GM23338 (cell line): ENCODE measurements around the gene UST.

Experiments used
- CREB1 ChIP-seq: fragments of 250-450 bp; sonication (Bioruptor Pico); IDR thresholded peaks from 2 replicates; pipeline ENCODE4 v1.5.0; 2020; ENCODE audit warnings: low read depth, mild to moderate bottlenecking, moderate library complexity
- CTCF ChIP-seq, 2 experiments: fragments of 200-600 bp in 1 of 2; sonication (generic) in 1 of 2; conservative IDR thresholded peaks; 2 replicates each; pipeline versions ENCODE4 v1.5.1 to v1.6.1; 2016 to 2017; ENCODE audit warnings: antibody characterized with exemption in 2 of 2, low read depth in 2 of 2, mild to moderate bottlenecking in 2 of 2, moderate library complexity in 1 of 2
- ETS1 ChIP-seq: IDR thresholded peaks from 2 replicates; pipeline ENCODE4 v1.6.1; 2016; ENCODE audit warnings: antibody characterized with exemption
- EZH2 ChIP-seq: fragments of 200-600 bp; sonication (generic); IDR thresholded peaks from one replicate; pipeline ENCODE4 v1.8.0; 2017; ENCODE audit warnings: antibody characterized with exemption, mild to moderate bottlenecking, low read depth; ENCODE audit not compliant: unreplicated experiment
- EZH2phosphoT487 ChIP-seq: fragments of 200-600 bp; sonication (generic); IDR thresholded peaks from one replicate; pipeline ENCODE4 v1.8.1; 2018; ENCODE audit warnings: antibody characterized with exemption; ENCODE audit not compliant: unreplicated experiment
- JUNB ChIP-seq: IDR thresholded peaks from one replicate; pipeline ENCODE4 v1.6.1; 2016; ENCODE audit warnings: antibody characterized with exemption; ENCODE audit not compliant: unreplicated experiment
- POLR2AphosphoS5 ChIP-seq: IDR thresholded peaks from 2 replicates; pipeline ENCODE4 v1.6.1; 2016; ENCODE audit warnings: antibody characterized with exemption, low read depth
- REST ChIP-seq: IDR thresholded peaks from one replicate; pipeline ENCODE4 v1.6.1; 2018; ENCODE audit warnings: antibody characterized with exemption; ENCODE audit not compliant: unreplicated experiment
- STAT1 ChIP-seq: IDR thresholded peaks from one replicate; pipeline ENCODE4 v1.6.1; 2016; ENCODE audit warnings: antibody characterized with exemption; ENCODE audit not compliant: unreplicated experiment
- ZNF331 ChIP-seq: fragments of 250-450 bp; sonication (Bioruptor Pico); IDR thresholded peaks from 2 replicates; pipeline ENCODE4 v1.5.0; 2020; ENCODE audit warnings: low read depth, mild to moderate bottlenecking, moderate library complexity

GRCh38 chr6:148840256-148840655 lies 93.4 kb downstream of the UST start:
- no peak for TF ChIP-seq CTCF (conservative IDR thresholded peaks at IDR 0.05; ENCODE audit: low read depth in 2 of 2)
- TF ChIP-seq ZNF331 (CRISPR knock-in tag): no peak
- no peak for TF ChIP-seq JUNB
- TF ChIP-seq CREB1 (CRISPR knock-in tag): no peak
- TF ChIP-seq ETS1: no peak
- TF ChIP-seq REST: no peak
- no peak for TF ChIP-seq EZH2
- no peak for TF ChIP-seq POLR2AphosphoS5
- TF ChIP-seq STAT1: no peak
- no peak for TF ChIP-seq EZH2phosphoT487
